Mammary epithelial cell (primary cell): ENCODE results near the gene E2F2.

Source experiments
- EZH2 ChIP-seq: IDR thresholded peaks from 2 replicates; pipeline ENCODE4 v1.6.1; 2012; ENCODE audit warnings: low read length, inconsistent platforms, borderline replicate concordance
- TF ChIP-seq, protein P1 (sequence below), 2 donors: IDR thresholded peaks in 1 of 2; conservative IDR thresholded peaks in 1 of 2; 2 replicates each; pipeline ENCODE4 v1.5.1; 2011 to 2012; ENCODE audit warnings: inconsistent platforms in 2 of 2, low read length in 2 of 2, mild to moderate bottlenecking in 2 of 2, control low read depth in 1 of 2, low read depth in 1 of 2; ENCODE audit not compliant: insufficient read depth in 1 of 2; ENCODE audit errors: extremely low read depth in 1 of 2

DNA sequence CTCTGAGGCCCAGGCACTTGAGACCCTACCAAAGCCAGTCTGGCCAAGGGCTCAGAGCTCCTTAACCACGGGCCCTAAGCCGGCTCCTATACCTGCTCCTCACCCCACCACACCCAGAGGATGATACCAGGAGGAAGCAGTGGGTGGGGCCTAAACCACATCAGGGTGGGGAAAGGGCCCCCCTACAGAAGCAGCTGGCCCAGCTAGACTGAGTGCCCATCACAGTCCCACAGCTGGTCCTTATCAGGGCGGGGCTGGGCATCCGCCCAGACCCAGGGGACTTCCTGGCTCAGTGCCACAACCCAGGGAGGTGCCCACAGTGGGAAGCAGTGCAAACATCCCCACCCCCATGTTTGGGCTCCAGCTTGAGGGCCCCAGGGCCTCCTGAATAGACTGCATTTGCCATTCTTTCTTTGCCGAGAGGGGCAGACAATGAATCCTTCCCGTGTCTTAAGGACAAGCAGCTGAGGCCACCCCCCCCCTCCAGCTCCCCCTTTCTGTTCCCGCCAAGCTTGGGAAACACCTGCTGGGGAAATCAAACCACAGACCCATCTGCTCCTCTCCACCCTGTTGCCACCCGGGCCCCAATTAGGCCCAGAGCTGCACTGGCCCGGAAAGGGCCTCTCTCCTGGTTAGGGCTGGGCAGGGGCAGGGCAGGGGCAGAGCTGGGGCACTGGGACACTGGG, 6.2 kb downstream of the E2F2 start:
- TF ChIP-seq, protein P1, sequence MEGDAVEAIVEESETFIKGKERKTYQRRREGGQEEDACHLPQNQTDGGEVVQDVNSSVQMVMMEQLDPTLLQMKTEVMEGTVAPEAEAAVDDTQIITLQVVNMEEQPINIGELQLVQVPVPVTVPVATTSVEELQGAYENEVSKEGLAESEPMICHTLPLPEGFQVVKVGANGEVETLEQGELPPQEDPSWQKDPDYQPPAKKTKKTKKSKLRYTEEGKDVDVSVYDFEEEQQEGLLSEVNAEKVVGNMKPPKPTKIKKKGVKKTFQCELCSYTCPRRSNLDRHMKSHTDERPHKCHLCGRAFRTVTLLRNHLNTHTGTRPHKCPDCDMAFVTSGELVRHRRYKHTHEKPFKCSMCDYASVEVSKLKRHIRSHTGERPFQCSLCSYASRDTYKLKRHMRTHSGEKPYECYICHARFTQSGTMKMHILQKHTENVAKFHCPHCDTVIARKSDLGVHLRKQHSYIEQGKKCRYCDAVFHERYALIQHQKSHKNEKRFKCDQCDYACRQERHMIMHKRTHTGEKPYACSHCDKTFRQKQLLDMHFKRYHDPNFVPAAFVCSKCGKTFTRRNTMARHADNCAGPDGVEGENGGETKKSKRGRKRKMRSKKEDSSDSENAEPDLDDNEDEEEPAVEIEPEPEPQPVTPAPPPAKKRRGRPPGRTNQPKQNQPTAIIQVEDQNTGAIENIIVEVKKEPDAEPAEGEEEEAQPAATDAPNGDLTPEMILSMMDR (conservative IDR thresholded peaks at IDR 0.05 in 1 of 2, IDR thresholded peaks at IDR 0.05 in 1 of 2; ENCODE audit: extremely low read depth in 1 of 2, insufficient read depth in 1 of 2, low read depth in 1 of 2, low read length in 2 of 2), result no peak
- no peak for TF ChIP-seq EZH2
